WTC11 (cell line): ENCODE data around the gene IL36B. TPM values are rescaled to one million over a fixed set of nuclear protein-coding genes. Genes with fewer than 3 reads are reported as not detected.

ENCODE experiments used
- ATAC-seq: fragments of 200-7000 bp; cut with Tn5 transposase; 2 replicates; pipeline ENCODE4 v1.10.0; 2021; ENCODE audit warnings: mild to moderate bottlenecking, moderate library complexity
- CTCF ChIA-PET: fragments of 300-600 bp; sonication (Branson Sonifier 250); formaldehyde crosslinking; loops from one replicate; lab custom pipeline; 2021; ENCODE audit warnings: antibody characterized with exemption; lab: Charles Lee
- POLR2A ChIA-PET: fragments of 350-600 bp; sonication (Branson Sonifier 250); formaldehyde crosslinking; loops from one replicate; lab custom pipeline; 2021; ENCODE audit warnings: antibody characterized with exemption; lab: Charles Lee
- DNase-seq: peaks from one replicate; pipeline ENCODE4 v3.0.0; 2021; ENCODE audit warnings: low spot score
- H3K27ac Mint-ChIP-seq: 2 replicates; pipeline ENCODE4 v1.8.0; 2021; ENCODE audit warnings: mixed read lengths
- H3K27me3 Mint-ChIP-seq: 2 replicates; pipeline ENCODE4 v1.8.0; 2021; ENCODE audit warnings: low read depth, mild to moderate bottlenecking, moderate library complexity, mixed read lengths
- H3K36me3 Mint-ChIP-seq: 2 replicates; pipeline ENCODE4 v1.8.0; 2021; ENCODE audit warnings: mixed read lengths
- H3K4me1 Mint-ChIP-seq: 2 replicates; pipeline ENCODE4 v1.8.0; 2022; ENCODE audit warnings: mixed read lengths
- H3K4me3 Mint-ChIP-seq: 2 replicates; pipeline ENCODE4 v1.8.0; 2021; ENCODE audit warnings: mild to moderate bottlenecking, moderate library complexity, mixed read lengths
- H3K9me3 Mint-ChIP-seq: 2 replicates; pipeline ENCODE4 v1.8.0; 2021; ENCODE audit warnings: mixed read lengths
- ATF2 ChIP-seq: sonication (generic); formaldehyde crosslinking; IDR thresholded peaks from 2 replicates; pipeline ENCODE4 v1.8.1; 2022; ENCODE audit warnings: low read depth, missing genetic modification reagents, borderline replicate concordance
- ATF6 ChIP-seq: sonication (generic); formaldehyde crosslinking; IDR thresholded peaks from 2 replicates; pipeline ENCODE4 v1.8.1; 2023; ENCODE audit warnings: mild to moderate bottlenecking, missing genetic modification reagents
- CREM ChIP-seq: sonication (generic); formaldehyde crosslinking; IDR thresholded peaks from 2 replicates; pipeline ENCODE4 v1.8.1; 2022; ENCODE audit warnings: mild to moderate bottlenecking, missing genetic modification reagents, moderate library complexity
- CTCF ChIP-seq: fragments of 200-600 bp; IDR thresholded peaks from 2 replicates; pipeline ENCODE4 v1.8.0; 2022; ENCODE audit warnings: antibody characterized with exemption
- E2F1 ChIP-seq: sonication (generic); formaldehyde crosslinking; IDR thresholded peaks from 2 replicates; pipeline ENCODE4 v1.8.0; 2022; ENCODE audit warnings: mild to moderate bottlenecking, missing genetic modification reagents
- ELF4 ChIP-seq: sonication (generic); formaldehyde crosslinking; IDR thresholded peaks from 2 replicates; pipeline ENCODE4 v1.8.1; 2022; ENCODE audit warnings: low read depth, mild to moderate bottlenecking, moderate library complexity, missing genetic modification reagents
- EMX1 ChIP-seq: fragments of 250-450 bp; sonication (Bioruptor Pico); IDR thresholded peaks from 2 replicates; pipeline ENCODE4 v1.8.0; 2021; ENCODE audit warnings: mild to moderate bottlenecking
- FOXP1 ChIP-seq: sonication (generic); formaldehyde crosslinking; IDR thresholded peaks from 2 replicates; pipeline ENCODE4 v1.8.0; 2022; ENCODE audit warnings: missing genetic modification reagents, mild to moderate bottlenecking, moderate library complexity, borderline replicate concordance
- FOXP4 ChIP-seq: sonication (generic); formaldehyde crosslinking; IDR thresholded peaks from 2 replicates; pipeline ENCODE4 v1.8.0; 2022; ENCODE audit warnings: mild to moderate bottlenecking, missing genetic modification reagents
- GTF2I ChIP-seq: fragments of 250-450 bp; sonication (Bioruptor Pico); conservative IDR thresholded peaks from 2 replicates; pipeline ENCODE4 v1.4.0; 2021; ENCODE audit warnings: mild to moderate bottlenecking
- IRF1 ChIP-seq: sonication (generic); formaldehyde crosslinking; IDR thresholded peaks from 2 replicates; pipeline ENCODE4 v1.8.0; 2023; ENCODE audit warnings: missing genetic modification reagents
- JAZF1 ChIP-seq: fragments of 250-450 bp; sonication (Bioruptor Pico); IDR thresholded peaks from 2 replicates; pipeline ENCODE4 v1.9.0; 2021; ENCODE audit warnings: moderate library complexity, mild to moderate bottlenecking, inconsistent platforms
- MLX ChIP-seq: sonication (generic); formaldehyde crosslinking; IDR thresholded peaks from 2 replicates; pipeline ENCODE4 v1.8.1; 2023; ENCODE audit warnings: mild to moderate bottlenecking, missing genetic modification reagents, moderate library complexity
- MYBL2 ChIP-seq: sonication (generic); formaldehyde crosslinking; IDR thresholded peaks from 2 replicates; pipeline ENCODE4 v1.8.1; 2023; ENCODE audit warnings: mild to moderate bottlenecking, moderate library complexity, missing genetic modification reagents
- RELA ChIP-seq: sonication (generic); formaldehyde crosslinking; IDR thresholded peaks from 2 replicates; pipeline ENCODE4 v1.8.1; 2022; ENCODE audit warnings: missing genetic modification reagents, mild to moderate bottlenecking, borderline replicate concordance
- RORB ChIP-seq: fragments of 250-450 bp; sonication (Bioruptor Pico); IDR thresholded peaks from 2 replicates; pipeline ENCODE4 v1.9.0; 2021; ENCODE audit warnings: mild to moderate bottlenecking
- ZMAT4 ChIP-seq: fragments of 250-450 bp; sonication (Bioruptor Pico); IDR thresholded peaks from 2 replicates; pipeline ENCODE4 v1.9.0; 2021; ENCODE audit warnings: mild to moderate bottlenecking
- ZNF121 ChIP-seq: sonication (generic); formaldehyde crosslinking; IDR thresholded peaks from 2 replicates; pipeline ENCODE4 v1.8.0; 2023; ENCODE audit warnings: missing genetic modification reagents
- ZNF263 ChIP-seq: sonication (generic); formaldehyde crosslinking; IDR thresholded peaks from 2 replicates; pipeline ENCODE4 v1.8.1; 2022; ENCODE audit warnings: low read depth, mild to moderate bottlenecking, moderate library complexity, missing genetic modification reagents
- ZNF671 ChIP-seq: fragments of 250-450 bp; sonication (Bioruptor Pico); IDR thresholded peaks from 2 replicates; pipeline ENCODE4 v1.8.0; 2021; ENCODE audit warnings: mild to moderate bottlenecking
- total RNA-seq: library from RNA; stranded (reverse); gene quantifications from 3 replicates; pipeline ENCODE4 v1.2.3, GENCODE V29; 2021

IL36B gene
- total RNA-seq, 1 experiment from 2014 or later: not detected

- Mint-ChIP-seq H3K36me3 (no peaks in the 10 kb centered on the region), H3K27me3 (peaks cover 29% of the 10 kb centered on the region), H3K27ac (no peak overlapping the region), H3K4me3 (no peak overlapping the region), H3K9me3 (peaks cover 5% of the 10 kb centered on the region), H3K4me1 (no peaks in the 10 kb centered on the region)
- TF ChIP-seq RORB (CRISPR knock-in tag) (no peak), ZNF121 (CRISPR knock-in tag) (no peak), JAZF1 (CRISPR knock-in tag) (no peak), ZNF263 (CRISPR knock-in tag) (no peak)
- ATAC-seq: no peak
- CTCF ChIA-PET: interaction anchor here (1.0 to 1.5 kb wide), 3 partner anchors 59 to 126 kb away, joined by 3 read pairs; no protein-coding TSS in a partner anchor
- POLR2A ChIA-PET: interaction anchor here (0.6 kb wide), 1 partner anchor 10 kb away, joined by 3 read pairs; no protein-coding TSS in a partner anchor
- DNase-seq: no peak
Observed at GRCh38 chr2:113072584-113072983, 19.9 kb upstream of the IL36B start.

GRCh38 chr2:113070606-113070975 lies 17.9 kb upstream of the IL36B start:
- CTCF ChIA-PET: interaction anchor here (0.6 to 1.7 kb wide), 2 partner anchors 9 to 362 kb away, joined by 3 to 9 read pairs; no protein-coding TSS in a partner anchor

GRCh38 chr2:113069676-113070605 lies 17.3 kb upstream of the IL36B start:
- ChIA-PET CTCF (interaction anchor here (0.6 to 1.7 kb wide), 2 partner anchors 10 to 362 kb away, joined by 3 to 9 read pairs; no protein-coding TSS in a partner anchor), POLR2A (no interaction called here)
- peaks cover 23% of the 10 kb centered on the region for H3K9me3 Mint-ChIP-seq
- DNase-seq: no peak
- H3K27ac Mint-ChIP-seq: no peak overlapping the region
- H3K27me3 Mint-ChIP-seq: peaks cover 30% of the 10 kb centered on the region
- H3K4me1 Mint-ChIP-seq: no peaks in the 10 kb centered on the region
- no peak overlapping the region for H3K4me3 Mint-ChIP-seq
- no peaks in the 10 kb centered on the region for H3K36me3 Mint-ChIP-seq
- no peak for ATAC-seq
- TF ChIP-seq CREM (CRISPR knock-in tag) (no peak), ATF2 (CRISPR knock-in tag) (no peak), FOXP1 (no peak), GTF2I (no peak), ZNF263 (CRISPR knock-in tag) (no peak), MLX (CRISPR knock-in tag) (no peak), ATF6 (no peak), IRF1 (CRISPR knock-in tag) (no peak), ZNF671 (CRISPR knock-in tag) (no peak), FOXP4 (CRISPR knock-in tag) (no peak), CTCF (no peak)

More at GRCh38 chr2:113070606-113070975, 17.9 kb upstream of the IL36B start:
- H3K27me3 Mint-ChIP-seq: peaks cover 30% of the 10 kb centered on the region
- no peak overlapping the region for H3K27ac Mint-ChIP-seq
- ATAC-seq: no peak
- no peaks in the 10 kb centered on the region for H3K36me3 Mint-ChIP-seq
- H3K4me1 Mint-ChIP-seq: no peaks in the 10 kb centered on the region
- H3K4me3 Mint-ChIP-seq: no peak overlapping the region
- no peak for TF ChIP-seq E2F1 (CRISPR knock-in tag)
- TF ChIP-seq EMX1: no peak
- no peak for TF ChIP-seq ZMAT4 (CRISPR knock-in tag)
- TF ChIP-seq ELF4 (CRISPR knock-in tag): no peak
- TF ChIP-seq RELA (CRISPR knock-in tag): no peak
- no peak for TF ChIP-seq MYBL2
- no peak for DNase-seq
- H3K9me3 Mint-ChIP-seq: peaks cover 17% of the 10 kb centered on the region
- POLR2A ChIA-PET: no interaction called here
